ENCODE measurements around the gene GPR141.

DNA sequence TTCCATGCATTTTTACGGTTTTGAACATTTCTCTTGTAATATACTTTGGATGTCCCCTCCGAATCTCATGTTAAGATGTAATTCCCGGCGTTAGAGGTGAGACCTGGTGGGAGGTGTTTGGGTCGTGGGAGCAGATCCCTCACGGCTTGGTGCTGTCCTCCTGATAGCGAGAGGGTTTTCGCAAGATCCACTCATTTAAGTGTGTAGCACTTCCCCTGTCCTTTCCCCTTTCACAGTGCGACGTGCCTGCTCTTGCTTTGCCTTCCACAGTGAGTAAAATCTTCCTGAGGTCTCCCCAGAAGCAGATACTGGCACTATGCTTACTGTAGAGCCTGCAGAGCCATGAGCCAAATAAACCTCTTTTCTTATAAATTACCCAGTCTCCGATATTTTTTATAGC is 6.6 kb downstream of the GPR141 start:
- TF ChIP-seq EZH2 (IDR thresholded peaks at IDR 0.05; ENCODE audit: borderline replicate concordance, low read depth, low read length), result no peak
- TF ChIP-seq, protein P1, sequence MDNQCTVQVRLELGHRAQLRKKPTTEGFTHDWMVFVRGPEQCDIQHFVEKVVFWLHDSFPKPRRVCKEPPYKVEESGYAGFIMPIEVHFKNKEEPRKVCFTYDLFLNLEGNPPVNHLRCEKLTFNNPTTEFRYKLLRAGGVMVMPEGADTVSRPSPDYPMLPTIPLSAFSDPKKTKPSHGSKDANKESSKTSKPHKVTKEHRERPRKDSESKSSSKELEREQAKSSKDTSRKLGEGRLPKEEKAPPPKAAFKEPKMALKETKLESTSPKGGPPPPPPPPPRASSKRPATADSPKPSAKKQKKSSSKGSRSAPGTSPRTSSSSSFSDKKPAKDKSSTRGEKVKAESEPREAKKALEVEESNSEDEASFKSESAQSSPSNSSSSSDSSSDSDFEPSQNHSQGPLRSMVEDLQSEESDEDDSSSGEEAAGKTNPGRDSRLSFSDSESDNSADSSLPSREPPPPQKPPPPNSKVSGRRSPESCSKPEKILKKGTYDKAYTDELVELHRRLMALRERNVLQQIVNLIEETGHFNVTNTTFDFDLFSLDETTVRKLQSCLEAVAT (IDR thresholded peaks at IDR 0.05), result no peak

Data from K562 (cell line).